PC-9 (cell line): ENCODE data around the gene NUP62.

Source experiments
- CTCF ChIP-seq: fragments of 200-600 bp; sonication (generic); conservative IDR thresholded peaks from 2 replicates; pipeline ENCODE4 v1.6.1; 2017; ENCODE audit warnings: mixed run types, antibody characterized with exemption, mild to moderate bottlenecking, moderate library complexity
- EZH2 ChIP-seq: fragments of 200-600 bp; sonication (generic); IDR thresholded peaks from 2 replicates; pipeline ENCODE4 v1.8.0; 2017; ENCODE audit warnings: antibody characterized with exemption, low read depth

- TF ChIP-seq CTCF (no peak), EZH2 (no peak)
Observed at GRCh38 chr19:49864890-49865289, 64.4 kb downstream of the NUP62 start.
